Skeletal muscle satellite cell (primary cell): ENCODE measurements around the gene IQCE.
A peak's percentile ranks its signal among the peaks of the same experiment; 100 is the strongest.

ENCODE experiments used
- H3K27me3 ChIP-seq: 2 replicates; pipeline ENCODE4 v1.7.0; 2013; ENCODE audit warnings: low read length; ENCODE audit not compliant: control insufficient read depth, insufficient read depth
- H3K36me3 ChIP-seq: 2 replicates; pipeline ENCODE4 v1.7.0; 2013; ENCODE audit warnings: mild to moderate bottlenecking, control low read depth, low read length; ENCODE audit not compliant: insufficient read depth
- H3K4me1 ChIP-seq: 2 replicates; pipeline ENCODE4 v1.7.0; 2013; ENCODE audit warnings: low read length; ENCODE audit not compliant: control insufficient read depth, insufficient read depth
- H3K4me2 ChIP-seq: 2 replicates; pipeline ENCODE4 v1.7.0; 2013; ENCODE audit warnings: mild to moderate bottlenecking, low read length
- H3K4me3 ChIP-seq: 2 replicates; pipeline ENCODE4 v1.7.0; 2013; ENCODE audit warnings: low read length
- H3K9ac ChIP-seq: 2 replicates; pipeline ENCODE4 v1.7.0; 2013; ENCODE audit warnings: mild to moderate bottlenecking, low read depth, low read length, moderate library complexity
- H3K9me3 ChIP-seq: replicated peaks from 2 replicates; pipeline ENCODE4 v1.7.0; 2013; ENCODE audit warnings: mild to moderate bottlenecking, control low read depth, low read length

The IQCE gene

GRCh38 chr7:2632733-2633537, 74.2 kb downstream of the IQCE start:
- H3K4me2 ChIP-seq, result peak overlapping the region; percentile 99
- no peaks in the 10 kb centered on the region for H3K9me3 ChIP-seq
- no peaks in the 10 kb centered on the region for H3K27me3 ChIP-seq
- H3K4me1 ChIP-seq, result peaks cover 53% of the 10 kb centered on the region
- H3K36me3 ChIP-seq, result peaks cover 3% of the 10 kb centered on the region
- H3K4me3 ChIP-seq, result peak overlapping the region; percentile 92
- H3K9ac ChIP-seq, result peak overlapping the region; percentile 89

DNA sequence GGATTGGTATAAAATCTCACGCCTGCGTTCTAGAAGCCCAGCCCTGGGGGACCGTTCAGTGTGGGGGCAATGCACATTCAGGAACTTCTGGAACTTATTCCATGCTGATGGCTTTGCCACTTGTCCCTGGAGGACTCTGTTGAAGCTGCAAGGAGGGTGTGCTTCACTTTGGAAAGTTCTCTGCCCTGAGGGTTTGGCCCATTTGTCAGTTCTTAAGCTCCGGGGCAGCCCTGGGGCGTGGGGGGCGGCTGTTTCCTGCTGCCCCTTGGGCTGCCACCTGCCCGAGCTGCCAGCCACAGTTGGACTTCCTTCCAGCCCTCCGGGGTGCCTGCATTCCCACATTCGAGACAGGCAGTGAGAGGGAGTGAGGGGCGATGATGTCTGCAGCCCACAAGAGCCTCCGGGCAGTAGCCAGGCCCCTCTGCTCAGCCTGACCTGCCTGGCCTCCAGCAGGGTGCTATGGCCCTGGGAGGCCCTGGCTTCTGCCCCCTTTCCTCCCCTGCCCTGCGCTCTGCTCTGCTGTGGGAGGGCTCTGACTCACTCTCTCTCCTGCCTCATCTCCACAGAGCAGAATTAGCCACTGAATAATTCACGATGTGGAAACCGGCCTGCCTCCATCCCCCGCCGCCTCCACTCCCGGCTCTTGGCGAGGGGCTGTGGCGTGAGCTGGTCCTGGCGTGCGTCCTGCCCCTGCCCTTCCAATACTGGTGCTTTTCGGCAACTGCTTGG, 74.9 kb downstream of the IQCE start:
- peaks cover 3% of the 10 kb centered on the region for H3K36me3 ChIP-seq
- peak overlapping the region; percentile 99 for H3K4me2 ChIP-seq
- H3K4me1 ChIP-seq, result peaks cover 60% of the 10 kb centered on the region
- no peaks in the 10 kb centered on the region for H3K9me3 ChIP-seq
- H3K27me3 ChIP-seq, result no peaks in the 10 kb centered on the region
- peak overlapping the region; percentile 92 for H3K4me3 ChIP-seq
- peak overlapping the region; percentile 89 for H3K9ac ChIP-seq

GRCh38 chr7:2634267-2635145, 75.7 kb downstream of the IQCE start:
- H3K36me3 ChIP-seq, result peaks cover 3% of the 10 kb centered on the region
- H3K4me3 ChIP-seq, result peak overlapping the region; percentile 92
- H3K4me2 ChIP-seq, result peak overlapping the region; percentile 99
- H3K4me1 ChIP-seq, result peaks cover 68% of the 10 kb centered on the region
- H3K9me3 ChIP-seq, result no peaks in the 10 kb centered on the region
- H3K27me3 ChIP-seq, result no peaks in the 10 kb centered on the region
- H3K9ac ChIP-seq, result peak overlapping the region; percentile 89

- H3K4me1 ChIP-seq, result peaks cover 68% of the 10 kb centered on the region
Observed at GRCh38 chr7:2635148-2635668, 76.4 kb downstream of the IQCE start.

DNA sequence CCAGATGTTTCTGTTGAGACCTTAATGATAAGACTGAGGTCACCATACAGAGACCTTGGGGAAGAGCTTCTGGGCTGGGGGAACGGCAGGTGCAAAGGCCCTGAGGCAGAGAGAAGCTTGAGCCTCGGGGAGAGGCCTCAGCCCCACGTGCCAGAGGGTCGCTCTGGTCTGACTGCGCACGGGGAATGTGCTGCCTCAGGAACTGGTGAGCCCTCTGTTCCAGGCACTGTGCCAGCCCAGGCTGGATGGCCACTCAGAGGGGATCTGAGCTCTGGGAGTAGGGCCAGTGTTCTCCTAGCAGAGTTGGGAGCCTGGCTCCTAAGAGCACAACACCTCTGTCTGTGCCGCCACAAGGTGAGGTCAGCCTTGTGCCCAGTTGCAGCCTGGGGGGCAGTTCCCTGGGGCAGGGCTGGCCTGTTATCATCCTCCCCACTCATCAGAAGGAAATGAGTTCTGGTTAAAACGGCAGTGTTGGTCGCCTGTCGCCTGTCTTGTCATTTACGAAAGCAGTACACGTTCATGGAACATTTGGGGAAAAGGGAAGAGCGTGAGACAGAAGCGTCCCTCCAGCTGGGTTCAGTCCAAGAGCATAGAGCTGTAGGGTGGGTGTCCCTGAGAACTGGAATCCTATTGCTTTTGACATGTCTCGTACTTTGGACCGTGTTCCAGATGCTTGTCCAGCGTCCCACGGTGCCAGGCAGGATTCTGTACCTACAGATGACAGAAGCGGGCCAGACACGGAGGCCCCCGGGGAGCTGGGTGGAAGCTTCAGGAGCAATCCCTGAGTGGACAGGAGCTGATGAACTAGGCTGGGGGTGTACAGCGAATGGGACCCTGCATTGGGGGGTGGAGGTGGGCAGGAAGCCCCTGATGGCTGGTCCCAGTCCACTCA, 77.3 kb downstream of the IQCE start:
- Histone ChIP-seq H3K4me3 (no peak overlapping the region), H3K9ac (no peak overlapping the region), H3K4me1 (peaks cover 73% of the 10 kb centered on the region), H3K9me3 (no peaks in the 10 kb centered on the region), H3K4me2 (no peak overlapping the region), H3K36me3 (peaks cover 7% of the 10 kb centered on the region), H3K27me3 (no peaks in the 10 kb centered on the region)

More at GRCh38 chr7:2635148-2635668, 76.4 kb downstream of the IQCE start:
- H3K27me3 ChIP-seq, result no peaks in the 10 kb centered on the region
- no peaks in the 10 kb centered on the region for H3K9me3 ChIP-seq
- no peak overlapping the region for H3K4me2 ChIP-seq
- peaks cover 7% of the 10 kb centered on the region for H3K36me3 ChIP-seq
- no peak overlapping the region for H3K4me3 ChIP-seq
- no peak overlapping the region for H3K9ac ChIP-seq

DNA sequence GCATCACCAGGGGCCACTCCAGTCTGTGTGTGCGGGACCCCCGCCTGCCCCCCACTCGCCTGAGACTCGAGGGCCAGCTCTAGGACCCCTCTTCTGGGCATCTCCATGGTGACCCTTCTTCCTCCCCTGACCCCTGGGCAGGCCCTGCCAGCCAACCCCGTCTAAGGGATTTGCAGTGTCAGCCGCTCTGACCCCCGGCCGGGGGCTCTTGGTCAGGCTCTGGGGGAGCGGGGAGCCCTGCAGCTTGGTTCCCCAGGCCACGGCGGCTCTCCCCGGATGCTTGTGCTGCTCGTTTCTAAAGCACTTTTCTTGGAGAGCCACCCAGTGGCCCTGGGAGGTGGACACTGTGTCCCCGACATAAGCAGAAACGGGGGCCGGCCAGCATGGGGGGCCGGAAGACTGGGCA, 78.3 kb downstream of the IQCE start:
- Histone ChIP-seq H3K36me3 (peaks cover 7% of the 10 kb centered on the region), H3K4me2 (no peak overlapping the region), H3K9me3 (no peaks in the 10 kb centered on the region), H3K9ac (no peak overlapping the region), H3K4me1 (peaks cover 79% of the 10 kb centered on the region), H3K4me3 (no peak overlapping the region), H3K27me3 (no peaks in the 10 kb centered on the region)

DNA sequence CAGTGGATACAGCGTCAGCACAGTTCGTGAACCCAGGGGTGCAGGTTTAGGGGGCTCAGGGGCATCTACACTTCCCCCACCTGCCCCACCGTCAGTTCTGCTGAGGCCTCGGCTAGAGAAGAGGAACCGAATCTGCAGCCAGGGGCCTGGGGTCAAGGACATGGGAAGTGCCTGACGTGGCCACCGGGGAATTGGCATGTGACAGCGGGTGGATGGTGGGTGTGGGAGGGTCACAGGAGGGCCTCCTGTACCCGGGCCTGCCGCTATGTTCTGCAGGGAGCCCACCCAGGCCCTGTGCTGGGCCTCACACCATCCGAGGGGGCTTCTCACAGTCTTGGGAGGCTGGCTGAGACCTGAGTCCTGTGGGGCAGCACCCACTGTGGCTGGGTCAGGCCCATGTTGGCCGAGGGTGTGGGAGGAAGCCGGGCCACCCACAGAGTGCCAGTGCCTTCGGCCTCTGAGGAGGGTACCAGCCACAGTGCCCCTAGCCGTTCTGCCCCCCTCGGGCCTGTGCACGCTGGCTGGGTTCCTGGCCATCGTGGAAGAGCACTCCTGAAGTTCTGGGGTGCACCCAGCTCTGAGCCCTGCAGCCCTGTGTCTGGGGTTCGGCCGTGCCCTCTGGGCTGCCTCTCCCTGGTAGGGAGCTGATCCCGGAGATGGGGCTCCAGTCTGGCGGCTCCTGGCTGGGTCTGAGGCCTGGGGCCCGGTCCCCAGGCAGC, 78.9 kb downstream of the IQCE start:
- Histone ChIP-seq H3K9ac (no peak overlapping the region), H3K4me3 (no peak overlapping the region), H3K9me3 (no peaks in the 10 kb centered on the region), H3K4me1 (peaks cover 81% of the 10 kb centered on the region), H3K4me2 (peak overlapping the region; percentile 52), H3K36me3 (peaks cover 7% of the 10 kb centered on the region), H3K27me3 (no peaks in the 10 kb centered on the region)

DNA sequence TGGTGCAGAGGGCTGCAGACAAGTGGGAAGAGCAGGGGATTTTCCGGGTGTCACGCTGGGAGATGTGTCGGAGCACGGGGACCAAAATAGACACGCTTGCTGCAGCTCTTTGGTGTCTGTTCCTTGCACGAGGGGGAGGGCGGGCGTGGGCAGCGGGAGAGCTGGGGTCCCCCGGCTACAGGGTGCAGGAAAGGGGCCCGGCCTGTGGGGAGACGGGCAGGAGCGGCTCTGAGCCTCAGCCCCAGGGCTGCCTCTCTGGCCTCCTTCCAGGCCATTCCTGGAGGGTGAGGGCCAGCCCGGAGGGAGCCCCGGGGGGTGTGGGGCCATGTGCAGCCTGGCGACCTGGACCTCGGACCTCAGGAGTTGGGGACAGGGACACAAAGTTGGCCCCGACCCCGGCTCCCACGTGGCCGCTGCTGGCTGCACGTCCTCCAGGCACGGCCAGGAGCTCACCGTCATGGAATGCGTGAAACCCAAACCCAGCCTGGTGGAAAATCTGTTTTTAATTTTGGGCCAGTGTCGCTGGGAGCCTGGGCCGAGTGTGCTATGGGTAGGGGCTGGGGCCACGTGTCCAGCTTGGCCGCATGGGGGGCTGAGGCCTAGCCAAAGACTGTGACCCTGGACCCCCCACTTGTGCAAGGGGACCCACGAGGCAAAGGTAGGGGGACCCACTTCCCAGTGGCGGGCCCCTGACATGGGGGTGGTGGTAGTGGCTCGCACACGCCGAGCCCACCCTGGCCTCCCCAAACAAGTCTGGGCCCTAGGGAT, 79.6 kb downstream of the IQCE start:
- Histone ChIP-seq H3K9me3 (no peaks in the 10 kb centered on the region), H3K4me2 (peak overlapping the region; percentile 52), H3K4me3 (no peak overlapping the region), H3K36me3 (peaks cover 7% of the 10 kb centered on the region), H3K9ac (peak overlapping the region; percentile 18), H3K27me3 (no peaks in the 10 kb centered on the region), H3K4me1 (peaks cover 75% of the 10 kb centered on the region)

- Histone ChIP-seq H3K9ac (no peak overlapping the region), H3K4me2 (no peak overlapping the region), H3K27me3 (no peaks in the 10 kb centered on the region), H3K36me3 (peaks cover 7% of the 10 kb centered on the region), H3K4me1 (peaks cover 68% of the 10 kb centered on the region), H3K4me3 (no peak overlapping the region), H3K9me3 (no peaks in the 10 kb centered on the region)
Observed at GRCh38 chr7:2639181-2639681, 80.5 kb downstream of the IQCE start.
